Subcutaneous adipose tissue (tissue), 4 donors: ENCODE measurements around the gene CYB5D1. TPM values are rescaled to one million over a fixed set of nuclear protein-coding genes. Genes with fewer than 3 reads are reported as not detected.

Experiments used
- CTCF ChIP-seq: fragments of 450-650 bp; IDR thresholded peaks from one replicate; pipeline ENCODE4 v1.5.1; 2016; ENCODE audit warnings: low read depth, mild to moderate bottlenecking, control low read depth, antibody characterized with exemption, moderate library complexity
- total RNA-seq, 4 donors: library from RNA; depleted of rRNA; stranded (reverse); fragments of >200 nt; gene quantifications; one replicate each; pipeline ENCODE4 v1.1.0, GENCODE V29; 2016

CYB5D1 gene
- total RNA-seq, 4 donors from 2014 or later, result 4.1 to 7.7 (median 6.3) TPM

GRCh38 chr17:7848131-7848579 is 9.6 kb upstream of the CYB5D1 start:
- TF ChIP-seq CTCF, result no peak

GRCh38 chr17:7848739-7849129 is 9.1 kb upstream of the CYB5D1 start:
- no peak for TF ChIP-seq CTCF

GRCh38 chr17:7849130-7849750 is 8.6 kb upstream of the CYB5D1 start:
- TF ChIP-seq CTCF, result no peak

GRCh38 chr17:7849751-7850504 is 7.9 kb upstream of the CYB5D1 start:
- no peak for TF ChIP-seq CTCF

GRCh38 chr17:7850701-7851437 is 6.9 kb upstream of the CYB5D1 start:
- TF ChIP-seq CTCF, result no peak

- TF ChIP-seq CTCF, result no peak
These were observed 6.2 kb upstream of the CYB5D1 start for GRCh38 chr17:7851438-7852261.
